ENCODE results near the gene MCOLN1.

The MCOLN1 gene

GRCh38 chr19:7504684-7505083 lies 17.7 kb upstream of the MCOLN1 start:
- no peak for DNase-seq

DNA sequence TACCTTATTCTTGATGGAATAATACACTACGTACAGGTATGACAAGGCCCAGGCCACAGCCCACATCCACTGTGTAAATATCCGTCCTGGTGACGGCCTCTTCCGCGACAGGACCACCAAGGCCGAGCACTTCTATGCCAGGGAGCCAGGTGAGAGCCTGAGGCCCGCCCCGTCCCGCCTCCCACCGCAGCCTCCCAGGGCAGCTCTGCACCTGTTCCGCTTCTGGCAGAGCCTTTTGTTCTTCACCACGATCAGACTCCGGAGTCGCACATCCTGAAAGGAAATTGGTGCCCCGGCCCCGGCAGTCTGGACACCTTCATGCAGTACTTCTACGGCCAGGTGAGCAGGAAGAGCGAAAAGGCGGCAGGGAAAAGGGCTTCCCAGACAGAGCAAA lies 17.1 kb upstream of the MCOLN1 start:
- no peak for DNase-seq

- peak; percentile 29 for DNase-seq
Measured at GRCh38 chr19:7505682-7506384, 16.6 kb upstream of the MCOLN1 start.

DNA sequence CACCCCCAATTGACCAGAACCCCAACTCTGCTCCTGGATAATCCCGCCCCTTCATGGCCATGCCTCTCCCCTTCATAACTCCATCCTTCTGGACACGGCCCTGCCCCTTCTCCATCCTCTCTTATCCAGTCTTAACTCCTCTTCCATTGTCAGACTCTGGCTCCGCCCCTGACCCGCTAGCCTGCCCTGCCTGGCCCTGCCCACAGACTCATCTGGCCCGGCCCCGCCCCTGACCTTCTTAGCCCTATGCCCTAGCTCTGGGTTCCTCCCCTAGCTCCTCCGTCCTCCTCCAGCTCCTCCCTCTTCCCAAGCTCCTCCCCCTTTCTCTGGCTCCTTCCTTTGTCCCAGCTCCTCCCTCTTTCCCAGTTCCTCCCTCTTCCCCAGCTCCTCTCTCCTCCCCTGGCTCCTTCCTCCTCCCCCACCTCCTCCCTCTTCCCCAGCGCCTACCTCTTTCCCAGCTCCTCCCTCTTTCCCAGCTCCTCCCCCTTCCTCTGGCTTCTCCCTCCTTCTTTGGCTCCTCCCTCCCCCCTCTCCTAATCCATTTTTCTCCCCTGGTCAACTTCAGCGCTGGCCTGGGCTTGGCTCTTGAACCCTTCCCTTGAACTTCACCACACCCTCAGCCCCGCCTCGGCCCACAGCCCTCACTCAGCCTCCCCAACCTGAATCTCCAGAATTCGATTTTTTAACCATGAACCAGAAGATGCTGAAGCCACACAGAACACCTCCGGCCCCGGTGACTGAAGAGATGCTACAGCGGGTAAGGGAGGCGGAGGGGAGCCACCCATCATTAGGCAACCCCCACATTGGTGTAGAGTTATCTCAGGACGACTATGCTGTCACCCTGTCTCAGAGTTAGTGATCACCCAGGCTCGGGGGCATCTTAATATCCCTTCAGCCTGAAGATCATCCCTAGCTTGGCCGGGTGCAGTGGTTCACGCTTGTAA lies 15.8 kb upstream of the MCOLN1 start:
- DNase-seq = peak; percentile 75

- peak; percentile 79 for DNase-seq
Measured at GRCh38 chr19:7507884-7508283, 14.5 kb upstream of the MCOLN1 start.

- no peak for DNase-seq
Measured at GRCh38 chr19:7509625-7510024, 12.8 kb upstream of the MCOLN1 start.

DNA sequence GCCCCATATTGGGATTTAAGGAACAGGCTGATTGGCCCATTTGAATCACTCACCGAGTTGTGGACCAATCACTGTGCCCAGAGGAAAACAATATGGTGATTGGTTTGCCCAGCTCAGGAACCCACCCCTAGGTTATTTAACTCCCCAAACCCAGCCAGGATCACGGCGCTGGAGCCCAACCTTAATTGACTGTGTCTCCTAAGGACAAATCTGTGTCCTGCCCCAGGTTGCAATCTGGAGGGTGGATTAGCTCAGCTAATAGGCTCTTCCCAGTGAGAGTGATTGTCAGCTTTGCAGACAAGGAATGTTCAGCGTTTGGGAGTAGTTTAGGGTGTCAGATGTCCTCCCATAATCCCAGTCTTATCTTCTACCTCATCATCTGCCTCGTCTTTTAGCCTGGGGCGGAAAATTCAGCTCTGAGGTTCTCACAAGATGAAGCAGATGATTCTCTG lies 10.0 kb upstream of the MCOLN1 start:
- no peak for DNase-seq

GRCh38 chr19:7513809-7514642 lies 8.4 kb upstream of the MCOLN1 start:
- no peak for DNase-seq

- no peak for DNase-seq
Measured at GRCh38 chr19:7515110-7515644, 7.2 kb upstream of the MCOLN1 start.

DNA sequence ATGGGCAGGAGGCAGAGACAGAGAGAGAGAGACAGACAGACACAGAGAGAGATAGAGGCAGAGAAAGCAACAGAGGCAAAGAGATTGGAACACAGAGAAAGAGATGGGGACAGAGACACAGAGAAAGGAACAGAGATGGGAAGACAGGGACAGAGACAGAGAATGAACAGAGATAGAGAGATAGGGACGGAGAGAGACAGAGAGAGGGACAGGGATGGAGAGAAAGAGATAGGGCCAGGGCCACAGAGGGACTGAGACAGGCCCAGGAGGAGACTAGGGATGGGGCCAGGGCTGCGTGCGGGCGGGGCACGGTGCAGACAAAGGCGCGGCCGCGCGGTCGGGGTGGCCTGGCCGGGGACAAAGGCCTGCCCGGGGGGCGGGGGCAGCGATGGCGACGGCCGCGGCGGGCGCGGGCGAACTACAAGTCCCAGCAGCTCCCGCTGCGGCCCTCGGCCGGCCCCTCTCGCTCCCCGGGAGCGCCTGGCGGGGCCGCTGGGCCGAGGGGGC lies 6.7 kb upstream of the MCOLN1 start, which contains the start of gene ZNF358:
ZNF358 (plus strand) TSS at position 459 of the 507 bp plus-strand sequence. CDS start 3,140 bp downstream, outside the sequence.
- peak; percentile 40 for DNase-seq

GRCh38 chr19:7516333-7516732 lies 6.1 kb upstream of the MCOLN1 start:
- DNase-seq = no peak

GRCh38 chr19:7516878-7517277 lies 5.5 kb upstream of the MCOLN1 start:
- no peak for DNase-seq

- DNase-seq = no peak
Measured at GRCh38 chr19:7519361-7520130, 2.9 kb upstream of the MCOLN1 start.

DNA sequence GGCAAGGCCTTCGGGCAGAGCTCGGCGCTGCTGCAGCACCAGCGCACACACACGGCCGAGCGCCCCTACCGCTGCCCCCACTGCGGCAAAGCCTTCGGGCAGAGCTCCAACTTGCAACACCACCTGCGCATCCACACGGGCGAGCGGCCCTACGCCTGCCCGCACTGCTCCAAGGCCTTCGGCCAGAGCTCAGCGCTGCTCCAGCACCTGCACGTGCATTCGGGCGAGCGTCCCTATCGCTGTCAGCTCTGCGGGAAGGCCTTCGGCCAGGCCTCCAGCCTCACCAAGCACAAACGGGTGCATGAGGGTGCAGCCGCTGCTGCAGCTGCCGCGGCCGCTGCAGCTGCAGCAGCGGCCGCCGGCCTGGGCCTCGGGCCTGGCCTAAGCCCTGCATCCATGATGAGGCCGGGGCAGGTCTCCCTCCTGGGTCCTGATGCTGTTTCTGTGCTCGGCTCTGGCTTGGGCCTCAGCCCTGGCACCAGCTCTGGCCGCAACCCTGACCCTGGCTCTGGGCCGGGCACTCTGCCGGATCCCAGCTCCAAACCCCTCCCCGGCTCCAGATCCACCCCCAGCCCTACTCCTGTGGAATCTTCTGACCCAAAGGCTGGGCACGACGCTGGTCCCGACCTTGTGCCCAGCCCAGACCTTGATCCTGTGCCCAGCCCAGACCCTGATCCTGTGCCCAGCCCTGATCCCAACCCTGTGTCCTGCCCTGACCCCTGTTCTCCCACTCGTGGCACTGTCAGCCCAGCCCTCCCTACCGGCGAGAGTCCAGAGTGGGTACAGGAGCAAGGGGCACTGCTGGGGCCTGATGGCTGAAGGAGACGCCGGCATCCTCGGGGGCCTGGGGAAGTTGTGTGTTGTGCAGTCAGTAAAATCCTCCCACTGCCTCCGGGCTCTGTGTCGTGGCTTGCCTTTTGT lies 2.0 kb upstream of the MCOLN1 start:
- DNase-seq = no peak

DNA sequence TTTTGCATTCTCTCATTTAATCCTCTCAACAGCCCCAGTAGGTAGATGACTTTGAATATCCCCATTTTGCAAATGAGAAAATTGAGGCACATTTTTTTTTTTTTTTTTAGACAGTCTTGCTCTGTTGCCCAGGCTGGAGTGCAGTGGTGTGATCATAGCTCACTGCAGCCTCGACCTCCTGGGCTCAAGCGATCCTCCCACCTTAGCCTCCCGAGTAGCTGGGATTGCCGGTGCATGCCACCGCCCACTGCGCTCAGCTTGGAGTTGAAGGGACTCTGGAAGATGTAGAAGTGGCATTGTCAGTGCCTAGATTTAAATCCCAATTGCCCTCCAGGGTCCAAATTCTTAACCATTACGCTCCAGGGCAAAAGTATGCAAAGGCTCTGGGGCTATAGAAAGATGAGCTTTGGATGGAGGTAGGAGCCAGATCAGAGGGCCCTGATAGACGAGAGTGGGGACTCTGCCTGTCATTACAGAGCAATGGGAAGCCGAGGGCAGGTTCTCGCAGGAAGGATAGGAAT lies 813 bp upstream of the MCOLN1 start:
- no peak for DNase-seq

DNA sequence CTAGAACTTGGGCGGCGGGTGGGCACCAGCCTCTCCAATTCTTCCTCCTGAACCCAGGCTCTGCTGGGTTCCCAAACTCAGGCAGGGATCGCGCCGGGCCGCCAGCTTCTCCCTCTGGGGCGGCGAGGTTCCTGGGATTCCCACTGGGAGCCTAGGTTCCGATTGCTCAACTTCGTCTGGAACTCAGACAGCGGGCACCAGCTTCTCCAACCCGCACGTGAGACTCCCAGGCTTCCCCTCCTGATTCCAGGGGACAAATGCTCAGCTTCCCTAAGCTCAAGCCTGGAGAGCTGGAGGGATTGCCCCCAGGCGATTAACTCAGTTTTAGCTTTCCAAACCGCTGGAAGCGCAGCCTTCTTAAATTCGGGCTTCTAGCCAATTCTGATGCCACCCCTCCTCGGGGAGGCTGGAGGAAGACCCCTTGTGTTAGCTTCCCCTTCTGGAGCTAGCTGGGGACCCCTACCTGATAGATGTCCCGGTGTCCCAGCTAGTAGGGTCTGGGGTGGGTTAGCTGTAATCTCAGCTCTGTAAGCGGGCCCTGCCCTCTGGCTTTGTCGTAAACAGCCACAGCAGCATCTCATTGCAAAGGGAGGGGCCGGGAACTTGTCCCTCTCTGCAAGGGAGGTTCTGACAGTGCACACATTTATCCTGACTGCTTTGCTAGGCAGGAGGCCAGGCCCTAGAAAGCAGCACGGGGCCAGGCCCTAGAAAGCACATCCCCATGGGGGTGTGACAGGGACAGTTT lies 671 bp downstream of the MCOLN1 start:
- no peak for DNase-seq

- no peak for DNase-seq
Measured at GRCh38 chr19:7524523-7524922, 2.1 kb downstream of the MCOLN1 start.

DNA sequence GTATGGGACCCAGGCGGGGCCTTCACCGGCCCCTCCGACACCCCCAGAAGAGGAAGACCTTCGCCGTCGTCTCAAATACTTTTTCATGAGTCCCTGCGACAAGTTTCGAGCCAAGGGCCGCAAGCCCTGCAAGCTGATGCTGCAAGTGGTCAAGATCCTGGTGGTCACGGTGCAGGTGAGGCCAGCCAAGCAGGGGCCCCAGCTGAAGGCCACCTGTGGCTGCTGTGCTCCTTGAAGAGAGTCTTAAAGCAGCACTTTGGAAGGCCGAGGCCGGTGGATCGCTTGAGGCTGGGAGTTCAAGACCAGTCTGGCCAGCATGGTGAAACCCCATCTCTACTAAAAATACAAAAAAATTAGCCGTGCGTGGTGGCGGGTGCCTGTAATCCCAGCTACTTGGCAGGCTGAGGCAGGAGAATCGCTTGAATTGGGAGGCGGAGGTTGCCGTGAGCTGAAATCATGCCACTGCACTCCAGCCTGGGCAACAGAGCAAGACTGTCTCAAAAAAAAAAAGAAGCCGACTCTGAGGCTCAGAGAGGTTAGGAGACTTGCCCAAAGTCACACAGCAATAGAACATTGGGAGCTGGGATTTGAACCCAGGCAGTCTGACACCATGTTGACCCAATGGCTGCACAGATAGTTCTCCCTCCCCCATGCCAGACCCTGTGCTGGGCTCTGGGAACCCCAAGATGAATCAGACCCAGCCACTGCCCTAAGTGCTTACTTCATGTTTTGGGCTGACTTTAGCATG lies 2.7 kb downstream of the MCOLN1 start:
- DNase-seq = no peak

All from CD4-positive, alpha-beta T cell treated with Interleukin-15 for 1 hour (primary cell).